ENCODE results near the gene CACNG3. TPM values are rescaled to one million over a fixed set of nuclear protein-coding genes. Genes with fewer than 3 reads are reported as not detected.
"Not testable (repeated sequence)": the region's sequence is repeated elsewhere in the genome, so short reads cannot be mapped to it uniquely, and the experiment has no call there.

The CACNG3 gene
- total and polyA plus RNA-seq, 2 of the 4 experiments (the other 2 are of a cell fraction), result not detected

GRCh38 chr16:24343829-24344228, 87.7 kb downstream of the CACNG3 start:
- H3K4me3 ChIP-seq (ENCODE audit: insufficient read depth, low read depth, low read length); H3K9me1 ChIP-seq (ENCODE audit: insufficient read depth, low read length); POLR2A ChIA-PET (ENCODE audit: unreplicated experiment); H3K4ac ChIP-seq (ENCODE audit: low read depth, low read length); H2BK15ac ChIP-seq (ENCODE audit: low read depth, low read length); H3K4me1 ChIP-seq (ENCODE audit: control insufficient read depth, insufficient read depth, low read length); H3K23ac ChIP-seq (ENCODE audit: low read depth, low read length); BruUV-seq (replicated peaks); H2BK120ac ChIP-seq (ENCODE audit: low read depth, low read length); H2AK5ac ChIP-seq (ENCODE audit: low read depth, low read length); H4K5ac ChIP-seq (ENCODE audit: low read depth, low read length); H3K56ac ChIP-seq (ENCODE audit: extremely low read depth, insufficient read depth, low read length); H3K9me3 ChIP-seq (ENCODE audit: control insufficient read depth, insufficient read depth, low read length); H3K9ac ChIP-seq (ENCODE audit: low read depth, low read length); H2AK9ac ChIP-seq (replicated peaks; ENCODE audit: low read depth, low read length, poor library complexity); ATAC-seq (ENCODE audit: low read depth); H3K27me3 ChIP-seq (ENCODE audit: control insufficient read depth, insufficient read depth, low read length); H3K18ac ChIP-seq (ENCODE audit: low read depth, low read length); H4K91ac ChIP-seq (ENCODE audit: insufficient read depth, low read depth, low read length); H4K8ac ChIP-seq (ENCODE audit: low read depth in 2 of 2, low read length in 2 of 2); H2AFZ ChIP-seq (replicated peaks; ENCODE audit: low read length, poor library complexity); in situ Hi-C loops (cut with MboI; ENCODE audit: low sequenced_read_pairs); H2BK5ac ChIP-seq (ENCODE audit: low read depth, low read length, poor library complexity, severe bottlenecking); intact Hi-C loops (cut with micrococcal nuclease); H3K27ac ChIP-seq (ENCODE audit: insufficient read depth, low read length); H4K20me1 ChIP-seq (ENCODE audit: insufficient read depth, low read length); dilution Hi-C loops (cut with HindIII; ENCODE audit: low sequenced_read_pairs, unreplicated experiment); DNase-seq; H3K79me1 ChIP-seq (ENCODE audit: low read depth in 1 of 2, low read length in 2 of 2); H3K4me2 ChIP-seq (ENCODE audit: low read depth, low read length); CTCF ChIA-PET; H2BK20ac ChIP-seq (ENCODE audit: low read depth, low read length); H3K36me3 ChIP-seq (ENCODE audit: control insufficient read depth, insufficient read depth, low read length); H3K14ac ChIP-seq (replicated peaks; ENCODE audit: low read depth, low read length): not testable (repeated sequence)
- WGBS, 2 experiments (ENCODE audit: extremely low coverage in 2 of 2, insufficient read length in 1 of 2), result 42% methylated on average over 2 of the region's 11 CpGs; no CpG with 5 or more reads in 1 of the 2 experiments
